GM23248 (cell line): ENCODE results near the gene FAM98B. TPM values are rescaled to one million over a fixed set of nuclear protein-coding genes. Genes with fewer than 3 reads are reported as not detected.
"Not testable (repeated sequence)": the region's sequence is repeated elsewhere in the genome, so short reads cannot be mapped to it uniquely, and the experiment has no call there.

Source experiments
- DNase-seq: peaks from one replicate; pipeline ENCODE4 v3.0.0-alpha.2; 2015
- H2AFZ ChIP-seq: fragments of 200-600 bp; sonication (generic); 2 replicates; pipeline ENCODE4 v1.6.1; 2016; ENCODE audit warnings: antibody characterized with exemption
- H3F3A ChIP-seq: fragments of 200-600 bp; sonication (generic); 2 replicates; pipeline ENCODE4 v1.6.1; 2016; ENCODE audit warnings: mild to moderate bottlenecking, antibody characterized with exemption, mixed run types; ENCODE audit not compliant: insufficient read depth
- H3K27ac ChIP-seq: fragments of 200-600 bp; sonication (generic); 2 replicates; pipeline ENCODE4 v1.5.1; 2016; ENCODE audit warnings: mild to moderate bottlenecking
- H3K27me3 ChIP-seq: fragments of 200-600 bp; sonication (generic); replicated peaks from 2 replicates; pipeline ENCODE4 v1.6.1; 2016; ENCODE audit warnings: mild to moderate bottlenecking; ENCODE audit not compliant: insufficient read depth
- H3K36me3 ChIP-seq: fragments of 200-600 bp; sonication (generic); 2 replicates; pipeline ENCODE4 v1.6.1; 2016; ENCODE audit warnings: low read depth, mild to moderate bottlenecking
- H3K4me1 ChIP-seq: fragments of 200-600 bp; sonication (generic); 2 replicates; pipeline ENCODE4 v1.6.1; 2016; ENCODE audit warnings: mild to moderate bottlenecking; ENCODE audit not compliant: insufficient read depth
- H3K4me2 ChIP-seq: fragments of 200-600 bp; sonication (generic); one replicate; pipeline ENCODE4 v1.6.1; 2016; ENCODE audit warnings: mild to moderate bottlenecking; ENCODE audit not compliant: unreplicated experiment
- H3K4me3 ChIP-seq: fragments of 200-600 bp; sonication (generic); 2 replicates; pipeline ENCODE4 v1.5.1; 2016; ENCODE audit warnings: mild to moderate bottlenecking
- H3K79me2 ChIP-seq: fragments of 200-600 bp; sonication (generic); 2 replicates; pipeline ENCODE4 v1.6.1; 2016; ENCODE audit warnings: mild to moderate bottlenecking; ENCODE audit not compliant: insufficient read depth
- H3K9ac ChIP-seq: fragments of 200-600 bp; sonication (generic); 2 replicates; pipeline ENCODE4 v1.6.1; 2016; ENCODE audit warnings: mild to moderate bottlenecking
- H3K9me2 ChIP-seq: fragments of 200-600 bp; sonication (generic); 2 replicates; pipeline ENCODE4 v1.6.1; 2016; ENCODE audit warnings: mixed run types, mild to moderate bottlenecking, moderate library complexity; ENCODE audit not compliant: insufficient read depth
- H3K9me3 ChIP-seq: fragments of 200-600 bp; sonication (generic); one replicate; pipeline ENCODE4 v1.6.1; 2017; ENCODE audit warnings: low read depth
- H4K20me1 ChIP-seq: fragments of 200-600 bp; sonication (generic); 2 replicates; pipeline ENCODE4 v1.6.0; 2016; ENCODE audit not compliant: insufficient read depth
- EZH2 ChIP-seq: fragments of 200-600 bp; sonication (generic); IDR thresholded peaks from 2 replicates; pipeline ENCODE4 v1.6.1; 2018; ENCODE audit warnings: antibody characterized with exemption, mild to moderate bottlenecking; ENCODE audit not compliant: insufficient read depth, poor library complexity, severe bottlenecking
- EZH2phosphoT487 ChIP-seq: fragments of 200-600 bp; sonication (generic); IDR thresholded peaks from 2 replicates; pipeline ENCODE4 v1.6.1; 2018; ENCODE audit warnings: antibody characterized with exemption, moderate library complexity, mild to moderate bottlenecking, low read depth; ENCODE audit not compliant: insufficient read depth
- WGBS, 2 experiments: methylation state at CpG; one replicate each; pipeline ENCODE4 v1.1.6; 2015 to 2017; ENCODE audit warnings: low lambda C conversion rate in 2 of 2, low coverage in 1 of 2; ENCODE audit errors: missing lambda C conversion rate in 2 of 2; 5-methylcytosine and 5-hydroxymethylcytosine counted together
- in situ Hi-C: fragments of 300-500 bp; cut with MboI; formaldehyde crosslinking; loops from 2 replicates; pipeline ENCODE4 v1.15.0; 2020
- polyA plus RNA-seq: library from polyadenylated mRNA; unstranded; fragments of >200 nt; fragmentation: Nextera tagmentation; extraction: Ambion mirVana; gene quantifications from 2 replicates; pipeline ENCODE4 v1.2.1, GENCODE V29; 2016
- total RNA-seq: library from RNA; depleted of rRNA; stranded (reverse); fragments of >200 nt; shearing (Covaris generic); gene quantifications from 2 replicates; pipeline ENCODE4 v1.2.3, GENCODE V29; 2014

The FAM98B gene
- total and polyA plus RNA-seq, 2 experiments from 2014 or later = 1.8 to 4.2 TPM

DNA sequence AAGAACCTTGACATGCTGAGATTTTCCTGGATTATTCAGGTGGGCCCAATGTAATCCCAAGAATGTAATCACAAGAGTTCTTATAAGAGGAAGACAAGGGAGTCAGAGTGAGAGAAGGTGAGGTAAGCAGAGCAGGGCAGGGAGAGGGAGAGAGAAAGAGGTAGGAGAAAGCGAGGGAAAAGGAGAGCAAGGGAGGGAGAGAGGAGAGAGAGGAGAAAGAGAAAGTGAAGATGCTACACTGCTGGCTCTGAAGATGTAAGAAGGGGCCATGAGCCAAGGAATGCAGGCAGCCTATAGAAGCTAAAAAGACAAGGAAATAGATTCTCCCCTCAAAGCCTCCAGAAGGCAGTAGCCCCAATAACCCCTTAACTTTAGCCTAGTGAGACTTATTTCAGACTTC lies 28.7 kb upstream of the FAM98B start:
- Histone ChIP-seq H3K36me3 (no peaks in the 10 kb centered on the region), H3F3A (no peaks in the 10 kb centered on the region), H2AFZ (no peak overlapping the region), H3K4me2 (no peak overlapping the region), H3K27me3 (no peaks in the 10 kb centered on the region), H3K27ac (no peak overlapping the region), H4K20me1 (no peaks in the 10 kb centered on the region), H3K9me2 (no peaks in the 10 kb centered on the region), H3K79me2 (no peaks in the 10 kb centered on the region), H3K4me3 (no peak overlapping the region), H3K9ac (no peak overlapping the region), H3K9me3 (no peaks in the 10 kb centered on the region), H3K4me1 (no peaks in the 10 kb centered on the region)
- no peak for DNase-seq
- WGBS, 2 experiments = 52 to 80% methylated on average over 1 of the region's 1 CpG
- in situ Hi-C loops = no loop called here
- TF ChIP-seq EZH2 = no peak
- no peak for TF ChIP-seq EZH2phosphoT487

DNA sequence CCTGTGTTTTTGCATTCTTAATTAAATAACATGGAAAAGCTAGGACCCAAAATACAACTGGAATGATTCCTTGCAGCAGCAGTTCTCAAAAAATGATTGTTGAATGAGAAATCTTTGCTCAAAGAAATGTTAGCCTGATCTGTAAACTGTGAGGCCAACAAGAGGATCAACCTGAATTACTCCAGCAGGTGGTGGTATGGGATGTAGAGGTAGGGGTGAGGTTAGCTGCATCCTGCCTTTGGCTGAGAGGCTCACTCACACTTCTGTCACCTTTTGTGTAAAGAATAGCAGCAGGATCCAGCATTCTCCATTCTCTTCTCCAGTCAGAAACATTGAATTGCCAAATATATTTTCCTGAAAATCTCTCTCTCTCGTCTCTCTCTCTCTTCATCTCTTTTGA lies 26.5 kb upstream of the FAM98B start:
- no peaks in the 10 kb centered on the region for H3F3A ChIP-seq
- H3K9ac ChIP-seq = no peak overlapping the region
- H3K4me1 ChIP-seq = no peaks in the 10 kb centered on the region
- no peak overlapping the region for H3K4me2 ChIP-seq
- WGBS, 2 experiments = 58 to 81% methylated on average over 1 of the region's 1 CpG
- no peaks in the 10 kb centered on the region for H3K27me3 ChIP-seq
- H3K9me3 ChIP-seq = no peaks in the 10 kb centered on the region
- H3K4me3 ChIP-seq = no peak overlapping the region
- no peaks in the 10 kb centered on the region for H3K9me2 ChIP-seq
- H3K79me2 ChIP-seq = no peaks in the 10 kb centered on the region
- no peak overlapping the region for H3K27ac ChIP-seq
- H4K20me1 ChIP-seq = no peaks in the 10 kb centered on the region
- H3K36me3 ChIP-seq = no peaks in the 10 kb centered on the region
- TF ChIP-seq EZH2 = no peak
- no peak for TF ChIP-seq EZH2phosphoT487
- in situ Hi-C loops = no loop called here
- H2AFZ ChIP-seq = no peak overlapping the region
- DNase-seq = no peak

DNA sequence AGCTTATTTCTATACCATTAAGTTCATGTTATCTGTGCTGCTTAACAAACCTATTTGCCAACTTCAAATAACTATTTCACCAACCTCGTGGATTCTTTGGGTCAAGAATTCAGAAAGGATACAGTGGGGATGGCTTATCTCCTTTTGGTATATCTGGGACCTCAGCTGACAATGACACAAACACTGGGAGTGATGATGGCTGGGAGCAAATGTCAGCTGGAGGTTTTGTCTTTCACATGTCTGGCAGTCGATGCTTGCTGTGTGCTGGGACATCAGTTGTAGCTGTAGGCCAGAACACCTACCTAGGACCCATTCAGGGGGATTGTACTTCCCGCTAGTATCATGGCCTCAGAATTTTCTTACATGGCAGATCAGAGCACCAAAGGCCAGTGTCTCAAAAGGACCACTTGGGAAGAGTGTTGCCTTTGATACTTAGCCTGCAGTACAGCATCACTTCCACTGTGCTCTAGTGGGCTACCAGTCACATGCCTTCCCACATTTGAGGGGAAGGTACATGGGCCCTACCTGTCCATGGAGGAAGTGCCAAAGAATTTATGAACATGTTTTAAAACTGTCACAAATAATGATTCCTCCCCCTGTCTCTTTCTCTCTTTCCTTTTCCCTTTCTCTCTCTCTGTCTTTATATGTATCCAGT lies 23.7 kb upstream of the FAM98B start:
- Histone ChIP-seq H3K9me3 (no peaks in the 10 kb centered on the region), H3K9ac (no peak overlapping the region), H3K36me3 (no peaks in the 10 kb centered on the region), H3K4me2 (no peak overlapping the region), H3F3A (no peaks in the 10 kb centered on the region), H2AFZ (no peak overlapping the region), H3K79me2 (no peaks in the 10 kb centered on the region), H4K20me1 (no peaks in the 10 kb centered on the region), H3K9me2 (no peaks in the 10 kb centered on the region), H3K4me3 (no peak overlapping the region), H3K27ac (no peak overlapping the region), H3K27me3 (no peaks in the 10 kb centered on the region), H3K4me1 (no peaks in the 10 kb centered on the region)
- WGBS, 2 experiments = 54 to 56% methylated on average over 3 of the region's 3 CpGs
- no peak for TF ChIP-seq EZH2
- TF ChIP-seq EZH2phosphoT487 = no peak
- in situ Hi-C loops = no loop called here
- DNase-seq = no peak

DNA sequence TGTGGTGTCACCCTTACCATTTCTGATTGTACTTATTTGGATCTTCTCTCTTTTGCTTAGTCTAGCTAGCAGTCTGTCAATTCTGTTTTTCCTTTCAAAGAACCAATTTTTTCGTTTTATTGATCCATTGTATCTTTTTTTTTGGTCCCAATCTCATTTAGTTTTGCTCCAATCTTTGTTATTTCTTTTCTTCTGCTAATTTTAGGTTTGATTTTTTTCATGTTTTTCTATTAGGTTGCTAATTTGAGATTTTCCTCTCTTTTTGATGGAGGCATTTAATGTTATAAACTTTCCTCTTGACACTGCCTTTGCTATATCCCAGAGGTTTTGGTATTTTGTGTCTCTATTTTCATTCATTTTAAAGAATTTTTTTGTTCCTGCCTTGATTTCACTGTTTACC lies 16.9 kb upstream of the FAM98B start:
- H3K36me3 ChIP-seq = no peaks in the 10 kb centered on the region
- TF ChIP-seq EZH2phosphoT487 = no peak
- no peak for TF ChIP-seq EZH2
- no peak overlapping the region for H3K4me3 ChIP-seq
- H3K27me3 ChIP-seq = no peaks in the 10 kb centered on the region
- H3K4me2 ChIP-seq = no peak overlapping the region
- no peak overlapping the region for H3K27ac ChIP-seq
- no peaks in the 10 kb centered on the region for H3F3A ChIP-seq
- 0 to 11% methylated on average over 1 of the region's 1 CpG for WGBS, 2 experiments
- H2AFZ ChIP-seq = no peak overlapping the region
- no peaks in the 10 kb centered on the region for H3K4me1 ChIP-seq
- in situ Hi-C loops = no loop called here
- DNase-seq = no peak
- H3K9me3 ChIP-seq = no peaks in the 10 kb centered on the region
- H3K79me2 ChIP-seq = no peaks in the 10 kb centered on the region
- no peaks in the 10 kb centered on the region for H3K9me2 ChIP-seq
- no peak overlapping the region for H3K9ac ChIP-seq
- H4K20me1 ChIP-seq = no peaks in the 10 kb centered on the region

DNA sequence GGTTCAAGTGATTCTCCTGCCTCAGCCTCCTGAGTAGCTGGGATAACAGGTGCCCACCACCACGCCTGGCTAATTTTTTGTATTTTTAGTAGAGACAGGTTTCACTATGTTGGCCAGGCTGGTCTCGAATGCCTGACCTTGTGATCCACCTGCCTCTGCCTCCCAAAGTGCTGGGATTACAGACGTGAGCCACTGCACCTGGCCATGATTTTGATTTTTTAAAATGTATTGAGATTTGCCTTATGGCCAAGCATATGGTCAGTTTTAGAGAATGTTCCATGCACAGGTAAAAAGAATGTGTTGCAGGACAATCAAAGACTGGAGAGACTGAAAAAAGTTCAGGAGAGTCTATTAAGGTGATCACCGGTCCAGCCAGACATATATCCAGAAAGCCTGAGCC lies 16.3 kb upstream of the FAM98B start:
- in situ Hi-C loops = not testable (repeated sequence)

More for the DNA sequence above, 16.3 kb upstream of the FAM98B start:
- not testable (repeated sequence) for H3K4me2 ChIP-seq, H2AFZ ChIP-seq, H3K4me1 ChIP-seq, H3K4me3 ChIP-seq, H3K9me3 ChIP-seq, H3K79me2 ChIP-seq, H4K20me1 ChIP-seq, H3K27ac ChIP-seq, H3K27me3 ChIP-seq, H3K9me2 ChIP-seq, H3K36me3 ChIP-seq, DNase-seq, H3K9ac ChIP-seq, H3F3A ChIP-seq
- 58 to 60% methylated on average over 4 of the region's 4 CpGs for WGBS, 2 experiments
